Body of pancreas (tissue), 4 donors: ENCODE data around the gene PLA2G4D.

ENCODE experiments used
- POLR2A ChIP-seq, 3 donors: fragments of 450-650 bp; IDR thresholded peaks; one replicate each; pipeline ENCODE4 v1.6.1; 2016; ENCODE audit warnings: antibody characterized with exemption in 3 of 3, mild to moderate bottlenecking in 2 of 3
- TF ChIP-seq, protein P1 (sequence below), 7 experiments: fragments of 450-650 bp in 4 of 7; fragments of 200-600 bp in 3 of 7; sonication (generic) in 3 of 7; IDR thresholded peaks; one replicate each; pipeline ENCODE4 v1.5.1; 2016 to 2019; ENCODE audit warnings: antibody characterized with exemption in 7 of 7

DNA sequence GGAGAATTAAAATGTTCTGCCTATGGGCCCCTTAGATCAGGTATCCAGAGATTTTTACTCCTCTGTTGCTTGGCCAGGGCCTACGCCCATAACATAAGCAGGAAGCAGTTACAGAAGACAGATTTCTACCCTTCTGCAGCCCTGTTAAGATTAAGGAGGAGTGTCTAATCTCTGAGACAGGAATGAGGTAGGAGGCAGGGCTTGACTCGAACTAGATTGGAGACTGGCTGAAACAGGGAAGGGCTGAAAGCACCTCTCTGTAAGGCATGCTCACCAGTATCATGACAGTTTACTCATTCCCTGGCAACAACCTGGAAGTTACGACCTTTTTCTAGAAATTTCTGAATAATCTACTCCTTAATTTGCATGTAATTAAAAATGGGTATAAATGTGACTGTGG lies 16.7 kb downstream of the PLA2G4D start:
- TF ChIP-seq, protein P1, sequence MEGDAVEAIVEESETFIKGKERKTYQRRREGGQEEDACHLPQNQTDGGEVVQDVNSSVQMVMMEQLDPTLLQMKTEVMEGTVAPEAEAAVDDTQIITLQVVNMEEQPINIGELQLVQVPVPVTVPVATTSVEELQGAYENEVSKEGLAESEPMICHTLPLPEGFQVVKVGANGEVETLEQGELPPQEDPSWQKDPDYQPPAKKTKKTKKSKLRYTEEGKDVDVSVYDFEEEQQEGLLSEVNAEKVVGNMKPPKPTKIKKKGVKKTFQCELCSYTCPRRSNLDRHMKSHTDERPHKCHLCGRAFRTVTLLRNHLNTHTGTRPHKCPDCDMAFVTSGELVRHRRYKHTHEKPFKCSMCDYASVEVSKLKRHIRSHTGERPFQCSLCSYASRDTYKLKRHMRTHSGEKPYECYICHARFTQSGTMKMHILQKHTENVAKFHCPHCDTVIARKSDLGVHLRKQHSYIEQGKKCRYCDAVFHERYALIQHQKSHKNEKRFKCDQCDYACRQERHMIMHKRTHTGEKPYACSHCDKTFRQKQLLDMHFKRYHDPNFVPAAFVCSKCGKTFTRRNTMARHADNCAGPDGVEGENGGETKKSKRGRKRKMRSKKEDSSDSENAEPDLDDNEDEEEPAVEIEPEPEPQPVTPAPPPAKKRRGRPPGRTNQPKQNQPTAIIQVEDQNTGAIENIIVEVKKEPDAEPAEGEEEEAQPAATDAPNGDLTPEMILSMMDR (IDR thresholded peaks at IDR 0.05), result no peak
- no peak for TF ChIP-seq POLR2A (IDR thresholded peaks at IDR 0.05)
